Testis (tissue), 2 donors: ENCODE data around the gene USP36.

Experiments
- CTCF ChIP-seq, 3 experiments: fragments of 450-650 bp in 2 of 3; fragments of 200-600 bp in 1 of 3; sonication (generic) in 1 of 3; IDR thresholded peaks; one replicate each; pipeline ENCODE4 v1.5.1; 2016 to 2019; ENCODE audit warnings: antibody characterized with exemption in 3 of 3, mild to moderate bottlenecking in 2 of 3, moderate library complexity in 1 of 3
- POLR2A ChIP-seq: fragments of 450-650 bp; IDR thresholded peaks from one replicate; pipeline ENCODE4 v1.6.1; 2017; ENCODE audit warnings: antibody characterized with exemption, mild to moderate bottlenecking, moderate library complexity

GRCh38 chr17:78806451-78806850, 34.2 kb downstream of the USP36 start:
- TF ChIP-seq CTCF (IDR thresholded peaks at IDR 0.05) = no peak
- TF ChIP-seq POLR2A = no peak
